ENCODE results near the gene PCDH9.

DNA sequence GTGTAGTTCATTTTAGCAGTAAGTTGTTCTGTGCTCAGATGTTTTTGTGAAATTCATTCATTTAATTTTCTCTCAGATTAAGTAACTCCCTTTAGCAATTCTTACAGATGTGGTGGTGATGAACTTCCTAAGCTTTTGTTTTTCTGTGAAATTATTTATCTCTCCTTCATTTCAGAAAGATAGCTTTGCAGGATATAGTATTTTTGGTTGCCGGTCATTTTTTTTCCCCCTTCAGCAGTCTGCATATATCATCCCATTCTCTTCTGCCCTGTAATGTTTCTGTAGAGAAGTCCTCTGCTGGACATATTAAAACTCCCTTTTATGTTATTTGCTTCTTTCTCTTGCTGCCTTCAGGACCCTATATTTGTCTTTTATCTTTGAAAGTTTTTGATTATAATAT is 470.2 kb downstream of the PCDH9 start:
- no peak for TF ChIP-seq POLR2A (IDR thresholded peaks at IDR 0.05)
- TF ChIP-seq, protein P1, sequence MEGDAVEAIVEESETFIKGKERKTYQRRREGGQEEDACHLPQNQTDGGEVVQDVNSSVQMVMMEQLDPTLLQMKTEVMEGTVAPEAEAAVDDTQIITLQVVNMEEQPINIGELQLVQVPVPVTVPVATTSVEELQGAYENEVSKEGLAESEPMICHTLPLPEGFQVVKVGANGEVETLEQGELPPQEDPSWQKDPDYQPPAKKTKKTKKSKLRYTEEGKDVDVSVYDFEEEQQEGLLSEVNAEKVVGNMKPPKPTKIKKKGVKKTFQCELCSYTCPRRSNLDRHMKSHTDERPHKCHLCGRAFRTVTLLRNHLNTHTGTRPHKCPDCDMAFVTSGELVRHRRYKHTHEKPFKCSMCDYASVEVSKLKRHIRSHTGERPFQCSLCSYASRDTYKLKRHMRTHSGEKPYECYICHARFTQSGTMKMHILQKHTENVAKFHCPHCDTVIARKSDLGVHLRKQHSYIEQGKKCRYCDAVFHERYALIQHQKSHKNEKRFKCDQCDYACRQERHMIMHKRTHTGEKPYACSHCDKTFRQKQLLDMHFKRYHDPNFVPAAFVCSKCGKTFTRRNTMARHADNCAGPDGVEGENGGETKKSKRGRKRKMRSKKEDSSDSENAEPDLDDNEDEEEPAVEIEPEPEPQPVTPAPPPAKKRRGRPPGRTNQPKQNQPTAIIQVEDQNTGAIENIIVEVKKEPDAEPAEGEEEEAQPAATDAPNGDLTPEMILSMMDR (IDR thresholded peaks at IDR 0.05 in 8 of 11, conservative IDR thresholded peaks at IDR 0.05 in 3 of 11): no peak
- TF ChIP-seq POLR2AphosphoS5 (IDR thresholded peaks at IDR 0.05): no peak
